LNCaP clone FGC (cell line): ENCODE results near the gene KLRF1.

Experiments used
- DNase-seq: peaks from one replicate; pipeline ENCODE4 v3.0.0-alpha.2; 2011; ENCODE audit warnings: low read depth
- H3K4me3 ChIP-seq: 2 replicates; pipeline ENCODE4 v1.5.1; 2011; ENCODE audit warnings: mild to moderate bottlenecking, low read depth, low read length, control low read depth
- CTCF ChIP-seq: IDR thresholded peaks from 2 replicates; pipeline ENCODE4 v1.5.1; 2012; ENCODE audit warnings: mild to moderate bottlenecking; ENCODE audit not compliant: control insufficient read depth, insufficient read depth; ENCODE audit errors: extremely low read depth

Gene KLRF1

GRCh38 chr12:9856151-9856550, 28.9 kb downstream of the KLRF1 start:
- no peak overlapping the region for H3K4me3 ChIP-seq
- TF ChIP-seq CTCF = no peak
- DNase-seq = no peak

- no peak overlapping the region for H3K4me3 ChIP-seq
- no peak for DNase-seq
- no peak for TF ChIP-seq CTCF
Measured at GRCh38 chr12:9856894-9857293, 29.6 kb downstream of the KLRF1 start.

- no peak for TF ChIP-seq CTCF
- no peak for DNase-seq
- no peak overlapping the region for H3K4me3 ChIP-seq
Measured at GRCh38 chr12:9858135-9858534, 30.9 kb downstream of the KLRF1 start.

- no peak for DNase-seq
- no peak overlapping the region for H3K4me3 ChIP-seq
- TF ChIP-seq CTCF = no peak
Measured at GRCh38 chr12:9864913-9865675, 37.8 kb downstream of the KLRF1 start.

GRCh38 chr12:9866860-9867269, 39.6 kb downstream of the KLRF1 start:
- TF ChIP-seq CTCF = no peak
- DNase-seq = no peak
- H3K4me3 ChIP-seq = no peak overlapping the region

GRCh38 chr12:9867531-9867930, 40.2 kb downstream of the KLRF1 start:
- DNase-seq = no peak
- TF ChIP-seq CTCF = no peak
- no peak overlapping the region for H3K4me3 ChIP-seq

GRCh38 chr12:9868311-9868801, 41.1 kb downstream of the KLRF1 start:
- no peak for DNase-seq
- no peak for TF ChIP-seq CTCF
- H3K4me3 ChIP-seq = no peak overlapping the region
